Epithelial cell of prostate (primary cell): ENCODE measurements around the gene PDCD6IP.
"Not testable (repeated sequence)": the region's sequence is repeated elsewhere in the genome, so short reads cannot be mapped to it uniquely, and the experiment has no call there.

Source experiments
- DNase-seq: peaks from one replicate; pipeline ENCODE4 v3.0.0-alpha.2; 2011; ENCODE audit warnings: low read depth, low spot score
- H3K27ac ChIP-seq: fragments of 450-650 bp; 2 replicates; pipeline ENCODE4 v1.5.1; 2017; ENCODE audit warnings: mild to moderate bottlenecking

The PDCD6IP gene

DNA sequence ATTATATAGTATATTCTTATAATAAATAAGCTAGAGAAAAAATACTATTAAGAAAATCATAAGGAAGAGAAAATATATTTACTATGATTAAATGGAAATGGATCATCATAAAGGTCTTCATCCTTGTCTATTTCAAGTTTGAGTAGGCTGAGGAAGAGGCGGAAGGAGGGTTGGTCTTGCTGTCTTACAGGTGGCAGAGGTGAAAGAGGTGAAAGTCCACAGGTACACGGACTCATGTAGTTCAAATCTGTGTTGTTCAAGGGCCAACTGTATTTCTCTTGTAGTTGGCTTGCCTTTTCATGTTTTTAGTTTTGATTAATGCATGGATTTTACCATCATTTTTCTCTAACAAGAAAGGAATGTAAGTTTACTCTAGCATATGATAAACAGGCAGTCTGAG is 41.7 kb downstream of the PDCD6IP start:
- no peak overlapping the region for H3K27ac ChIP-seq
- DNase-seq, result no peak

DNA sequence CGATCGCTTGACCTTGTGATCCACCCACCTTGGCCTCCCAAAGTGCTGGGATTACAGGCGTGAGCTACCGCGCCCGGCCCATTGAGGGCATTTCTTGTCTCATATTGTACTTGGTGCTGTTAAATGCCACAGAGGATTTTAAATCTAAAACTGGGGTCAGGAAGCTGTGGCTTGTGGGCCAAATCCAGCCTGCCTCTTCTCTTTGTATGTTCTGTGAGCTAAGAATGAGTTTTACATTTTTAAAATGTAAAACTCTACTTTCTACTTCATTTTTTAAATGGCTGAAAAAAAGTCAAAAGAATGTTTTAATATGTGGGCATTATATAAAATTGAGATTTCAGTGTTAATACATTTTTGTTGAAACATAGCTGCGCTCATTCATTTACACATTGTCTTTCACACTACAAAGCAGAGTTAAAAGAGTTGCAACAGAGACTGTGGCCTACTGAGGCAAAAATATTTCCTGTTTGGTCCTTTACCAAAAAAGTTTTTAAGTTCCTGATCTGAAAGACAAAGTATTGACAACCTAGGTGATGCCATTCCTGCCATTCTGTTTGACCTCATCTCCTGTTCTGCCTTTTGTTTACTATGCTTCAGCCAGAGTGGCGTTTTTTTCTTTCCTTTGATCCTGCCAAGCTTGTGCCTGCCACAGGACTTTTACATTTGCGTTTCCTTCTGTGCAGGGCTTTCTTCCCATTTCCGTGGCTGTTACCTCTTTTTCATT is 50.4 kb downstream of the PDCD6IP start:
- no peak for DNase-seq
- H3K27ac ChIP-seq, result no peak overlapping the region

DNA sequence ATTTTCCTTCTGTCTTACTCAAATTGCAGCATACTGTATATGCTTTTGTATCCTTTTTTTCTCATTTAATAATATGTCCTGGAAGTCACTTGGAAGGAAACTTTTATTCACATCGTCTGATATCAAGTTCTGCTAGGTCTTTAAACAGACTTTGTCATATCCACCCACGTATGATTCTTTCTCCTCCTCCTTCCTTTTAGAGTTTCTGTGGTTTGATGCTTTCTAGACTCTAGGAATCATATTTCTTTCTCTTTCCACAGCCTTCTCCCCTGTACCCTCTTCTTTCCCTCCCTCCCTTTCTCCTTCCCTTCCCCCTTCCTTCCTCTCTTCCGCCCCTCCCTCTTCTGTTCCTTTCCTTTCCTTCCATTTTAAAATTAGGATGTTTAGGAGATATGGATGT is 52.2 kb downstream of the PDCD6IP start:
- H3K27ac ChIP-seq, DNase-seq: not testable (repeated sequence)

DNA sequence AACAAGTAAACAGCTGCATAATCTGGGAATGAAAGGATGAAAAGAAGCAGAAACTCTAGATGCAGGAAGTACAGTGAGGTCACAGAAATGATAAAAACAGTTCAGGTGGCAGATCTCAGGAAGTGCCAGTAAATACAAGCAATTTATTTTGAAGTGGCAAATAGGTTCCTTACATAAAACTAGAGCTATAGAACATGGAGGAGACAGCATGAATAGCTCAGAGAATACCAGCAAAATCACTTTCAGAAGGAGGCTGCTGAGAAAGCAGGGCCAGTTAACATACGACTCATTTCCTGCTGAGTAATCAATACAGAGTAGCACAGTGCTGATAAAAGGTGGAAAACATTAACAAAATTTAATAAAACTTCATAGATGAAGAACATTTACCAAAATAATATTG is 57.0 kb downstream of the PDCD6IP start:
- DNase-seq, result not testable (repeated sequence)
- H3K27ac ChIP-seq, result peak overlapping the region; percentile 86

DNA sequence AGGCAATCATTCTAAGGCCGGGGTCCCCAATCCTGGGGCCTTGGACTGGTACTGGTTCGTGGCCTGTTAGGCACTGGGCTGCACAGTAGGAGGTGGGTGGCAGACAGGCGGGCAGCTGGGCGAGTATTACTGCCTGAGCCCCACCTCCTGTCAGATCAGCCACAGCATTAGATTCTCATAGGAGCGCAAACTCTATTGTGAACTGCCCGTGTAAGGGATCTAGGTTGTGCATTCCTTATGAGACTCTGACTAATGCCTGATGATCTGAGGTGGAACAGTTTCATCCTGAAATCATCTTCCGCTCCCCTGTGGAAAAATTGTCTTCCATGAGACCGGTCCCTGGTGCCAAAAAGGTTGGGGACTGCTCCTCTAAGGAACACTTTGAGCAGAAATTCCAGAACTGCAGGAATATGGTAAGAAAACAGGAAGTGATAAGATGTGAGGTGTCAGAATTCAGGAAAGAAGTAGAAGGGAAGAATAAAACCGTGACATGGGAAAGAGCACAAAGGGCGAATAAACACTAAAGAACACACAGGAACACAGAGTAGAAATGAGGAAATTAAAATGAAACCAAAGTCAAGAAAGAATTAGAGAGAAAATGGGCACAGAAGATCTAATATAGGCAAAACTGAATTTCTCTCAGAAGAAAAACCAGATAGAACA is 57.6 kb downstream of the PDCD6IP start:
- DNase-seq, result no peak
- peak overlapping the region; percentile 86 for H3K27ac ChIP-seq

DNA sequence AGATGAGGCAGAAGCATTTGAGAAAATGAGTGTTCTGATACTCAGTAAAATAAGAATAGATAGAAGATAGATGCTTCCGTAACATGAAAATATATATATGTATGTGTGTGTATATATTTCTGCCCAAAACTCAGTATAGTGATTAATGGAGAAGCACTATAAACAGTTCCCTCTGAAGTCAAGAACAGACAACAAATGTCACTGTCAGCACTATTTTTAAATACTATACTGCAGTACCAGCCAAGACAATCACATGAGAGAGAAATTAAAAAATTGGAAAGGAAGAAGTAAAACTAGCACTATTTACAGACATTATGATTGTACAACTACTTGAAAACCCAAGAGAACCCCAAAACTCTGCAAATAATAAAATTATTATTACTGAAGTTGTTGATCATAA is 59.3 kb downstream of the PDCD6IP start:
- H3K27ac ChIP-seq, DNase-seq: not testable (repeated sequence)

DNA sequence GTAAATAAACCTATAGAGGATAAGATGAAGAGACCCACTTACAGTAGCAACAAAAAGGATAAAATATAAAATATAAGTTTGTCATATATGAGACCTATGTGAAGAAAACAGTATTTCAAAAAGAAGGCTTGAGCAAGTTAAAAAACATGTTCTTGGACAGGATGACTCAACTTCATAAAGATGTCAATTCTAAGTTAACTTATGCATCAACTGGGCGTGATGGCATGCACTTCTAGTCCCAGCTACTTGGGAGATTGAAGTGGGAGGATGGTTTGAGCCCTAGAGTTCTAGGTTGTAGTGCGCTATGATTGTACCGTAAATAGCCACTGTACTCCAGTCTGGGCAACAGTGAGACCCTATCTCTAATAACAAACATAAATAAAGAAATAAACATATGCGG is 59.7 kb downstream of the PDCD6IP start:
- no peak overlapping the region for H3K27ac ChIP-seq
- no peak for DNase-seq

DNA sequence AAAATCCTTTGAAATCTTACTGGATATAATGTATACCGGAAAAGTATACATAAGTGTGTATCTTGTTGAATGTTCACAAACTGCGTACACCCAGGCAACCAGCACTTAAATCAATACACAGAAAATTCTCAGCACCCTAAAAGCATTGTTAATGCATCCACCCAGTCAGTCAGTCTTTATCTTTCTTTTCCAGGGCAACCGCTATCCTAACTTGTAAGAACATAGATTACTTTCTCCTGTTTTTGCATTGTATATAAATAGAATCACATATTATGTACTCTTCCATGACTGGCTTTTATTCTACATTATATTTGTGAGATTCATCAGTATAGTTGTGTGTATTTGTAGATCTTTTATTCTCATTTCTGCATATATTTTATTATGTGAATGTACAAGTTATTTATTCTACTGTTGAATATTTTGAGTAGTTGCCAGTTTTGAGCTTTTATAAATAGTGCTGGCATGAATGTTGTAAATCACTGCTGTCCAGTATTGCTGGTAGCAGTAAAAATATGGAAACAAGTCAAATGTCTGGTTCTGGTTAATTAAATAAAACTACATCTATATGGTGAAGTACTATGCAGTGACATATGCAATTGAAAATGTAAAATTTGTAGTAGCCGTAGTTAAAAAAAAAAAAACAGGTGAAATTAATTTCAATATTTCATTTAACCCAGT is 62.1 kb downstream of the PDCD6IP start:
- H3K27ac ChIP-seq, result no peak overlapping the region
- no peak for DNase-seq

DNA sequence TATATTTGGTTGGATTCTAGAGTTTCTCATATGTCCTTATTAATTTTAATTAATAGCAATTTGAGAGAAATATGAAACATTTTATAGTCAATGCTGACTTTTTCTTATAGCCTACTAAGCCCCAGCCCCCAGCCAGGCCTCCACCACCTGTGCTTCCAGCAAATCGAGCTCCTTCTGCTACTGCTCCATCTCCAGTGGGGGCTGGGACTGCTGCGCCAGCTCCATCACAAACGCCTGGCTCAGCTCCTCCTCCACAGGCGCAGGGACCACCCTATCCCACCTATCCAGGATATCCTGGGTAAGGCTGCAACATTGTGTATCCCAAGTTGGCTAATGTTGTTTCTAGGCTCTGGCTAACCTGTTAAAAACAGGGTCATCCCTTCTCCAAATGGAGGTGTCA is 66.7 kb downstream of the PDCD6IP start:
- H3K27ac ChIP-seq, result no peak overlapping the region
- no peak for DNase-seq

DNA sequence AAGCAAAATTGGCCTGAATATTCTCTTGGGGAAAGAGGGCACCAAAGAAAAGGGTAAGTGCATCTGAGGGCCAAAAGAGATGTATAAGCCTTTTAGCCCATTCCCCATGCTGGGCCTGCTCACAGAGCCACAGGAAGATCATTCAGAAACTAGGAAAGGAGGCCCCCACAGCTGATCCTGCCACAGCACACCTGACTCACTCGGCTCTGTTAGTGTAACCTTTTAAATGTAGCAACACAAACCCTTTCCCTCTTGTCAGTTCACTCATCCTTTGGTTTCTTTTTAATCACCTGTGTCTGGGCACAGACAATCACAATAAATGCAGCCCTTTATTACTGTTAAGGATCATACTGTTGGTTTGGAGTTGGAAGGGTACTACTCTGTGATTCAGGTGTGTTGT is 69.9 kb downstream of the PDCD6IP start:
- DNase-seq, result no peak
- H3K27ac ChIP-seq, result no peak overlapping the region

DNA sequence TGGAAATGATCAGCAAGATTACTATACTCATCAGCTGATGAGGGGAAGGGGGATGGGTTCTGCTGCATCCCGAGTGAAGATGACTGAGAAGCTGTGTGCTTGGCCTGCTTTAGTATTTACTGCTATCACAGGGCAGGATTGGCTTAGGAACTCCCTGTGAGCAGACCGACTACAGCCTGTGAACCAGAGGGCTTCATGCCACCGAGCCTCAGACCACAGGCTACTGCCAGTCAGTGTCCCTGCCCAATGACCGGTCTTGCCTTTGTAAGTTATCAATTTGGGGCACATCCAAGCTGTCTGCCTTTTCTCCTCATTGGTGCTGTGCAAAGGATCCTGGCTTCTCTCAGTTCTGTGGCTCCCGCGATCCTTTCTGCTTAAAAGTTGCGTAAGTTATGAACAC is 71.5 kb downstream of the PDCD6IP start:
- no peak overlapping the region for H3K27ac ChIP-seq
- no peak for DNase-seq

DNA sequence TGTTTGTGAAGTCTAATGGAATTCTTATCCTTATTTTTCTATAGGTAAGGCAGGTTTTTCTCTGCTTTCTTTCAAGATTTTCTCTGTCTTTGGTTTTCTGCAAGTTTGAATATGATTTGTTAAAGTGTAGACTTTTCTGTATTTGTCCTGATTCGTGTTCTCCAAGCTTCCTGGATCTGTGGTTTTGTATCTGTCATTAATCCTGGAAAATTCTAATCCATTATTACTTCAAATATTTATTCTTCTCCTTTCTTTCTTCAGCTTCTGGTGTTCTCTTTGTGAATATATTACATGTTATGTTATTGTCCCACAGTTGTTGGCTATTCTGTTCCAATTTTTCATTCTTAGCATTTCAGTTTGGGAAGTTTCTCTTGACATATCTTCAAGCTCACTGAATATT is 76.4 kb downstream of the PDCD6IP start:
- no peak overlapping the region for H3K27ac ChIP-seq
- DNase-seq, result no peak

DNA sequence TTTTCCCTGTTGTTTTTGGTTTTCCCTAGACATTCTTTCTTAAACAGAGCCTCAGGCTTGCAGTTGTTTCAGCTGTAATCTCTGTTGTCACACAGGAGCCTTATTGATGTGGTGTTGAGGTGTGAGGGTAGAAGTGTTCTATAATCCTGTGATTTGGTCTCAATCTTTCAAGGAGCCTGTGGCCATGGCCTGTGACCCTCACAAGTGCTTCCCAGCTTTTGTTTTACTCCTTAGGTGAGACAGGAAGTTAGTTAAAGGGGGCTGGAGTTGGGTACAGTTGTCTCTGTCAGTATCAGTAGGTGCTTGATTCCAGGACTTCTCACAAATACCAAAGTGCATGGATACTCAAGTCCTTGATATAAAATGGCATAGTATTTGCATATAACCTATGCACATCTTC is 77.2 kb downstream of the PDCD6IP start:
- DNase-seq, result no peak
- H3K27ac ChIP-seq, result no peak overlapping the region

DNA sequence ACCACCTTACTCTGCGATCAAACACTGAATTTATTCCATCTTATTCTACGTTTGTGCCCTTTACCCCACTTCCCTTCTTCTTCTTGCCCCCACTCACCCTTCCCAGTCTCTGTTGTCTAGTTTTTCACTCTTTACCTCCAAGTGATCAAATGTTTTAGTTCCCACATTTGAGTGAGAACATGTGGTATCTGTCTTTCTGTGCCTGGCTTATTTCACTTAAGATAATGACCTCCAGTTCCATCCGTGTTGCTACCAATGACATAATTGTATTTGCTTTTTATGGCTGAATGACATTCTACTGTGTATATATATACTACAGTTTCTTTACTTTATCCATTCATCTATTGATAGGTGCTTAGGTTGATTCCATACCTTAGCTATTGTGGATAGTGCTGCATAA is 78.8 kb downstream of the PDCD6IP start:
- DNase-seq, result no peak
- no peak overlapping the region for H3K27ac ChIP-seq

DNA sequence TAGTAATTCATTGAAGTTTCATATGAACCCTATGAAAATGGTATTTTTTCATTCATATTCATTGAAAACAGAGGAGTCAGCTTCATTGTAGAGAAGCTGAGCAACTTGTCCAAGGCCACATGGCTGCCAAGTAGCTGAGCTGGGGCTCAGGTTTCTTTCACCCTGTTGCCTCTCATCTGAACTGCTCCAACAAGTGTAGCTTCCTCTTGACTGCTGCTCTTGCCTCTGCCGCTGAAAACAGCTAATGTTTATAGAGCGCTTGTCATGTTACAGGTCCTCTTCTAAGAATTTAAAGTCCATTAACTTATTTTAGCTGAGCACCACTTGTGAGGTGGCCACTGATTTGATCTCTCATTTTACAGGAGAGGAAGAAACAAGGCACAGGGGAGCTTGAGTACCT is 81.1 kb downstream of the PDCD6IP start:
- DNase-seq, result no peak
- H3K27ac ChIP-seq, result no peak overlapping the region

DNA sequence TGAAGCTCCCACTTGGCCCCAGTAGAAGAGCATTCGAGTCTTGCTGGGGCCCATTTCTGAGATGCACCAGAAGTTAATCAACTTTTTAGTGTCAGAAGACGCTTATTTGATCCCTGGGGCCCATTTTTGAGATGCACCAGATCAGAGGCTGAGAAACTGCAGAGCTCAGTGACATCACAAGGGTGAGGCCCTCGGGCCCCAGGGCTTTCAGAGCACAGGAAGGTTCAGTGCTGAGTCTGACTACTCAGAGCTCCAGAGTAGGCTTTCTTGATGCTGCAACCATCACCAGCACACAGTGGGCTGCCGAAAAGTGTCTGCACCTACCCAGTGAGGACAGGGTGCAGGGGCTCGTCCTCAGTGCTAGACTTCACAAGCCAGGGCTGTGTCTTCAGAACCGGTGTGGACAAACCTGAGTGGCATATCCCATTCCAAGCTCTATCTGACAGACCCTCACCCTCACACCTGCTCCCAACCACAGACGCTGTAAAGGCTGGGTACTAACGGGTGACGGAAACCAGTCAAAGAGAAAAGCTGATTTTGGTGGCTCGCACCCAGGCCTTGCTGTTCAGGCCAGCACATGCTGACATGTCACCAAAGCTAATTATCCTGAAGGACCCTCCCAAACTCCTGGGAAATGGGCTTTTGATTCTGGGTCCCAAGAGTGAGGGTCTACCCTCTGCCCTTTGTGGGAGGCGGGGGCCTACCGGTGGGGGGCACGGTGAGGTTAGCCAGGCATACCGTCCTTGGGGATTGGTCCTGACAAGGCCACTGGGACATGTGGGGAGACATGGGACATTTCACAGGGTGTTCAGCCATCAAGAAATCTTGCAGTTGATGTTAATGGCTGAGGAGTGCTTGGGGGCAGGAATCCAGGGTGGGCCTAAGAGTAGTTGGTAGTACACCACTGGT is 83.0 kb downstream of the PDCD6IP start:
- H3K27ac ChIP-seq, result no peak overlapping the region
- no peak for DNase-seq

DNA sequence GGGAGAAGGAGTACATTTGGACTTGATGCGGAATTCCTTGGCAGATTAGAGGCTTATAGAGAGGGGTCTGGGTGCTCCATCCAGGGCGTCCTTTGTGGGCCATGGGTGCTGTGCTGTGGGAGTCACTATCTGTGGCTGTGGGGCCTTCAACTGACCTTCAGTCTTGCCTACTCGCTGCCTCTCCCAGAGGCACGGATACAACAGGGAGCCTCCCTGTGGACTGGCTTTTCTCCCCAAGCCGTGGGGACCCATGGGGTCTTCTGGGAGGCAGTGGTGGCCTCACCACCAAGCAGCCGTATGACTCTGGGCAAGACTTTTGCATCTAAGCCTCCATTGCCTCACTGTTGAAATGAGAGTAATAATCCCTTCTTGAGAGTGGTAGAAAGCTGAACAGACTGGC is 83.9 kb downstream of the PDCD6IP start:
- DNase-seq, result no peak
- no peak overlapping the region for H3K27ac ChIP-seq

DNA sequence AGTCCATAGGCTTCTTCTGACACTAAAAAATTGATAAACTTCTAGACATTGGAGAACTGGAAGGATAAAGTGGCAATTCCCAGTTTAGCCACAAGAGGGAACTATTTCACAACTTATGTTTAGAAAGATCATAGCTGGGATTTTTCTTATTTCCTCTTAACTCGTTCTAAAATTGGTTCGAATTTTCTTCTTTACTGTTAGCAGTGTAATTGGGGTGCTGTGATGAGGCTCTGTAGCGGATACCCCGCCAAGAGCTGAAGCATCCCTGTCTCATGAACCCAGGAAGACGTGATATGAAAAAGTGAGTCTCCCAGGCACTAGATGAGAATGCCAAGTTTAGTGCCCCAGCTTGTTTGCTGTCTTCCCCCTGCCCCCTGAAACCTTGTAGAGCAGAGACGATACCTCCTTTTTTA is 85.1 kb downstream of the PDCD6IP start:
- DNase-seq, result no peak
- H3K27ac ChIP-seq, result no peak overlapping the region

DNA sequence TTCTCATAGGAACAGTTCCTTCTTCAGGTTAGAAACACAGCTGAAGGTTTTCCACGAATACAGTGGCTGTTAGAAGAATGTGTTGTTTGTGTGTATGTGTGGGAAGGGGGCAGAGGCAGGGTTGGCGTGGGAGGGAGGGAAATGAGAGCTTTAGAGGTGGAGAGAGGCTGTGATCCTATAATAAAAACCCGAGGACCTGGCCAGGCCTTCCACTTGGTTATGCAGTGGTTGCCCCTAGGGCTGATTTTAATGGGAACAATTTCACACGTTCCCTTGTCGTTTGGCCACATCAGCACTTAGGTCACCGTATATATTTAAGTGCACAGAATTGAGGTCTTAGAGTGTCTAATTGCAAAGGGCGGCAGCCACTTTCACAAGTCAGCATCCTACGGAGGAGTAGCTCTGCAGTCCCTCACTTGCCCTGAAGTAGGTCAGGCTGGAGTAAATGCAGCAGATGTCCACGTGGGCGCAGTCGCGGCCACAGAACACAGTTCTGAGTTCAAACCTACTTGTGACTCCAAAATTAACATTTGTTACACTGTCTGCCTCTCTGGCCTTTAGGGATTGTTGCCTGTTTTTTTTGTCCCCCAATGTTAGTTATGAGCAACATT is 85.6 kb downstream of the PDCD6IP start:
- no peak overlapping the region for H3K27ac ChIP-seq
- no peak for DNase-seq

DNA sequence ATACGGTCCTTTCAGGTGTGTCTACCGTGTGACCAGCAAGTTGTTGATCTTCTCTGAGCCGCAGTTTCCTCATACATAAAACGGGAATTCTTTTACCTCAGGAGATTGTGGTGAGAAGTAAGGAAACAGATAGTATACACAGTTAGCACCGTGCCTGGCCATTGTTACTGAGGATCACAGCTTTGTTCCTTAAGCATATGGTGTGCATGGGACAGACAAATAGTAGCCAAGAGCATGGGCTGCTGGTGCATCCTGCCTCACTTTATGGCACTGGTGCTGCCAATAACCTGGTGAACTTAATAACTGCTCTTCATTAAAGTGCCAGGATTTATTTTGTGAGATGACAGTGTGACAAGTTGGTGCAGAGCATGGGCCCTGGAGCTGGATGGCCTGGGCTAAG is 86.3 kb downstream of the PDCD6IP start:
- DNase-seq, result no peak

More for the DNA sequence above, 86.3 kb downstream of the PDCD6IP start:
- H3K27ac ChIP-seq, result no peak overlapping the region
